ENCODE measurements around the gene SUSD4. TPM values are rescaled to one million over a fixed set of nuclear protein-coding genes. Genes with fewer than 3 reads are reported as not detected.

The SUSD4 gene
- total and polyA plus RNA-seq, 9 of the 15 experiments (the other 6 are each of a cell fraction or from before 2014, with no cell fraction given), result 0.06 to 1.7 (median 0.09) TPM; not detected in 4

GRCh38 chr1:223221686-223222085, 142.3 kb downstream of the SUSD4 start (continued):
- TF ChIP-seq MNT (conservative IDR thresholded peaks at IDR 0.05), result no peak

GRCh38 chr1:223219846-223220610, 143.9 kb downstream of the SUSD4 start:
- Histone ChIP-seq H3K9me1 (ENCODE audit: control insufficient read depth, insufficient read depth, low read length) (no peaks in the 10 kb centered on the region), H3K9me3 (replicated peaks; ENCODE audit: control insufficient read depth, insufficient read depth, low read depth, low read length) (no peaks in the 10 kb centered on the region), H3K9ac (ENCODE audit: insufficient read depth in 1 of 2, low read depth in 2 of 2, low read length in 2 of 2) (no peak overlapping the region), H3K79me2 (ENCODE audit: control insufficient read depth, insufficient read depth, low read length) (no peaks in the 10 kb centered on the region), H3K27ac (ENCODE audit: extremely low read depth, low read depth, low read length) (no peak overlapping the region), H2AFZ (ENCODE audit: low read depth, low read length) (no peak overlapping the region), H3K36me3 (ENCODE audit: control insufficient read depth, insufficient read depth, low read length) (no peaks in the 10 kb centered on the region), H3K27me3 (ENCODE audit: control insufficient read depth in 2 of 2, insufficient read depth in 2 of 2, low read length in 2 of 2) (no peaks in the 10 kb centered on the region; a peak in 1 of 5 replicates), H3K4me2 (ENCODE audit: insufficient read depth, low read length) (no peak overlapping the region), H3K4me3 (no peak overlapping the region), H4K20me1 (replicated peaks; ENCODE audit: control insufficient read depth, insufficient read depth, low read length) (no peaks in the 10 kb centered on the region), H3K4me1 (replicated peaks in 1 of 2; ENCODE audit: control insufficient read depth in 2 of 2, insufficient read depth in 2 of 2, low read length in 2 of 2) (0 out of 5 replicates have a peak, but pooled peaks cover 0 to 3% of the 10 kb centered on the region in 2 experiments)
- POLR2A ChIA-PET, result no interaction called here
- no TSS peak for BruUV-seq (replicated peaks)
- in situ Hi-C loops (cut with MboI), result no loop called here
- ATAC-seq, result no peak
- DNase-seq (ENCODE audit: extremely low read depth in 1 of 4, low spot score in 3 of 4), result no peak
- intact Hi-C loops (cut with micrococcal nuclease), result no loop called here
- no peak for FAIRE-seq
- CTCF ChIA-PET (ENCODE audit: low intra/inter-chr PET ratio), result no interaction called here
- 25% methylated on average over 4 of the region's 4 CpGs for WGBS (ENCODE audit: insufficient coverage, low coverage, missing lambda C conversion rate)
- TF ChIP-seq ZNF274 (IDR thresholded peaks at IDR 0.05; ENCODE audit: borderline replicate concordance, low read depth, low read length), result no peak
- no peak for TF ChIP-seq ZNF707 (CRISPR knock-in tag; conservative IDR thresholded peaks at IDR 0.05)
- no peak for TF ChIP-seq PHF20 (IDR thresholded peaks at IDR 0.05; ENCODE audit: partially characterized antibody)
- TF ChIP-seq GABPB2 (CRISPR knock-in tag; conservative IDR thresholded peaks at IDR 0.05), result no peak
- TF ChIP-seq CBX1 (IDR thresholded peaks at IDR 0.05; ENCODE audit: low read depth), result no peak
- no peak for TF ChIP-seq CGGBP1 (CRISPR knock-in tag; IDR thresholded peaks at IDR 0.05)
- TF ChIP-seq FOXJ2 (tag; IDR thresholded peaks at IDR 0.05), result no peak
- no peak for TF ChIP-seq HDGF (IDR thresholded peaks at IDR 0.05)
- TF ChIP-seq CBFA2T3 (IDR thresholded peaks at IDR 0.05), result no peak
- no peak for TF ChIP-seq OTX1 (CRISPR knock-in tag; IDR thresholded peaks at IDR 0.05)
- no peak for TF ChIP-seq PURB (CRISPR knock-in tag; IDR thresholded peaks at IDR 0.05; ENCODE audit: low read depth)
- no peak for TF ChIP-seq ZBTB43 (CRISPR knock-in tag; IDR thresholded peaks at IDR 0.05)
- no peak for TF ChIP-seq ZBTB5 (IDR thresholded peaks at IDR 0.05)
- TF ChIP-seq FOXM1 (IDR thresholded peaks at IDR 0.05; ENCODE audit: low read depth), result no peak
- TF ChIP-seq FOXM1 (CRISPR knock-in tag; IDR thresholded peaks at IDR 0.05; ENCODE audit: low read depth), result no peak

Measured in K562 (cell line).